Activated T-cell treated with anti-CD3 and anti-CD28 coated beads, Interleukin-2, amount 50 U/mL, for 1 hour (primary cell): ENCODE measurements around the gene CAMKK2.
A peak's percentile ranks its signal among the peaks of the same experiment; 100 is the strongest.
"Not testable (repeated sequence)": the region's sequence is repeated elsewhere in the genome, so short reads cannot be mapped to it uniquely, and the experiment has no call there.

Experiments
- DNase-seq: peaks from one replicate; pipeline ENCODE4 v3.0.0-alpha.2; 2020

Gene CAMKK2

DNA sequence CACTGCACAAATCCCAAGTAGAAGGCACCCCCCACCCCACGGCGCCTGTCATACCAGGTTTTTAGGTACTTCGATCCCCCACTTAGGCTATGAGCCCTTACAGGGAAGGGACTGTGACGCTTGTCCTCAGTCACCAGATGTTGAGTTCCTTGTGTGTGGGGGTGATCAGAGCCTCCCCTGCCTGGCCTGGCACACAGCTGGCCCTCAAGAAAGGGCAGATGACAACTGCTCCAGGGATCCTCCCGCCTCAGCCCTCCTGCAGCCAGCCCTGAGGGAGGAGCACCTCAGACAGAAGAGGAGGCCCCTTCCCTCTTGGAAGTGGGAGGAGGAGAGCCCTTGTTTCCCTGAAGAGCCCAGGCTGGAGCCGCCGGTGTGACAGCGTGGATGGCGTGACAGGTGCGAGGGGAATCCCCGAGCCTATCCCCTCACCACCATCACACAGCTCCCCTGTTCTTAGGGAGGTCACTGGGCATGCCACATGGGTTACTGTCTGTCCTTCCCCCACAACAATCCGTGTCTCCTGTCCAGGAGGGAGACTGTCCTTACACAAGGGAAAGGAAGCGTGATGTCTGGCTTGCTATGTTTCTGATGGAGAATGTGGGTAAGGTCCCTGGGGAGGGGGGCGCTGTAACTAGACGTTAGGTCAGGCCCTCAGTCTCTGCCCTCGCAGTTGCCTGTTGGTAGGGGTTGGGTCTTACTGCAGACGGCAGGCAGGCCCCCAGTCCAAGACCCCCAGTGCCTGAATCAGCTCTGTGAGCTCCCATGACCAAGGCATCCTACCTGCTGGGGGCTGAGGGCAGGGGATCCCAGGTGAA lies 55.1 kb downstream of the CAMKK2 start:
- DNase-seq: no peak

- DNase-seq: peak; percentile 97
These were observed 55.9 kb downstream of the CAMKK2 start for GRCh38 chr12:121240484-121241101.

DNA sequence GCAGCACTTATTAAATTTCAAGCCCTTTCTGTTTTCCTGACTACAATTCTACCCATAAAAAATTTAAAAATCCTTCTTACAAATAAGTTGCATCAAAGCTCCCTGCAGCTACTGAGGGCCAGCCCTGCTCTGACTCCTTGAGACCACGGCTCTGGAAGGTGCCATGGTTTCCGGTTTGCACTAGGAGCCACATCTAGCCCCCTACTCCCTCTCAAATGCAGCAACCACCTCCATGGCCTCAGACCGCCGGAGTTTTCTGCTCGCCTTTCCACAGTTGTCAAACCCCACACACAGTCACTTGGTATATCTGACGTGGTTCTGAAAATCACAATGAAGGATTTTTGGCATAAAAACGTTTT lies 56.5 kb downstream of the CAMKK2 start:
- no peak for DNase-seq

DNA sequence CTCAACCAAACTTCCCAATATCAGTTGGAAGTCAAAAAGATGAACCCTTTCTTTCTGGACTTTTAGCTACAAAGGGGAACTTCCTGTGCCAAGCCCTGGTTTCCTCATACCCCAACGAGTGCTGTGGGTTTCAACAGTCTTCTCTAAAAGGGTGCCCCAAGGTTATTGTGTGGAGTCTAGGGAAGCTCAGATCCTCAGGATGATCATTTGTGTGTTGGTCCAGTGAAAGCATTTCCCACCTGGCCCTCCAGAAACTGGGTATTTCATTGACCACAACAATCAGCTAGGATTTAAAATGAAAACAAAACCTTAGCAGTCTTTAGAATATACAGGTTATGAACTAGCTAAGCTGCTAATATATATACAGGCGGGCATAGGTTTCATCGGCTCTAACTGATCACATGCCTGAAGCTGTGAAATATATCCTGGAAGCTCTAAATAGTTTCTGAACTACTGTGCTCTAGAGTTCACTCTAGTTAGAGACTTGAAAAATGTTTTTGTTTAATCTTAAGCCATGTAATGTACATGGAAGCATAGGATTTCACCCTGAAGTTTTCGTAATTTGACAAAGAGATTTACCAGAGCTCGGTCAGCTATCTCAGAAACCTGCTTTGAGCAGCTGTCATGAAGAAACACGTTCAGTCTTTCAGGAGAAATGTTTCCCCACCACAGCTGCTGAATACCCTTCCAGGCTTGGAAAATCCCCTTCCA lies 57.0 kb downstream of the CAMKK2 start:
- DNase-seq: no peak

- no peak for DNase-seq
These were observed 57.7 kb downstream of the CAMKK2 start for GRCh38 chr12:121238604-121239350.

GRCh38 chr12:121238086-121238485 lies 58.4 kb downstream of the CAMKK2 start:
- DNase-seq: no peak

GRCh38 chr12:121237415-121237814 lies 59.1 kb downstream of the CAMKK2 start:
- no peak for DNase-seq

DNA sequence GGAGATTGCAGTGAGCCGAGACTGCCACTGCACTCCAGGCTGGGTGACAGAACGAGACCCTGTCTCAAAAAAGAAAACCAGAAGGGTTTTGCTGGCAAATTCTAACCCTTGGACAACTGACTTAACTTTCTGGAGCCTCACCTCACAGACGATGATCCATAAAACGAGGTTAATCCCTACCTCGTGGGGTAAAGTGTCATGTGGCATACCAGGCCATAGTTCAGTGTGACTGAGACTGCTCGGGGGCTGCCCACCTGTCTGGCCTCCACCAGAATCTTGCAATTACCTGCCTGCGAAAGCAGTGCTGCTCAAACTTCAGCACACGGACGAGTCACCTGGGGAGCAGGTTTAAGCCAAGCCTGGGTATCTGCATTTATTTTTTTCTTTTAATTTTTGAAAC lies 59.7 kb downstream of the CAMKK2 start:
- DNase-seq: no peak

DNA sequence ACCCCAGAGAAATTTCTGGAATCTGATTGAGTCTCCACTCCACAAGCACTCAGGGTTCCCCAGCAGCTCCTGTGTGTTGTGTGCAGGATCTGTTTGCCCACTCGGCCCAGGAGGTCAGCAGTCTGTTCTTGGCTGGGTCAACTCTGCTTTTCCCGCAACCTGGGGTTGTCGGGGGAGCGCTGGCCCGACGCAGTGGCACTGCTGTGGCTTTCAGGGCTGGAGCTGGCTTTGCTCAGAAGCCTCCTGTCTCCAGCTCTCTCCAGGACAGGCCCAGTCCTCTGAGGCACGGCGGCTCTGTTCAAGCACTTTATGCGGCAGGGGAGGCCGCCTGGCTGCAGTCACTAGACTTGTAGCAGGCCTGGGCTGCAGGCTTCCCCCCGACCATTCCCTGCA lies 62.9 kb downstream of the CAMKK2 start:
- DNase-seq: no peak

DNA sequence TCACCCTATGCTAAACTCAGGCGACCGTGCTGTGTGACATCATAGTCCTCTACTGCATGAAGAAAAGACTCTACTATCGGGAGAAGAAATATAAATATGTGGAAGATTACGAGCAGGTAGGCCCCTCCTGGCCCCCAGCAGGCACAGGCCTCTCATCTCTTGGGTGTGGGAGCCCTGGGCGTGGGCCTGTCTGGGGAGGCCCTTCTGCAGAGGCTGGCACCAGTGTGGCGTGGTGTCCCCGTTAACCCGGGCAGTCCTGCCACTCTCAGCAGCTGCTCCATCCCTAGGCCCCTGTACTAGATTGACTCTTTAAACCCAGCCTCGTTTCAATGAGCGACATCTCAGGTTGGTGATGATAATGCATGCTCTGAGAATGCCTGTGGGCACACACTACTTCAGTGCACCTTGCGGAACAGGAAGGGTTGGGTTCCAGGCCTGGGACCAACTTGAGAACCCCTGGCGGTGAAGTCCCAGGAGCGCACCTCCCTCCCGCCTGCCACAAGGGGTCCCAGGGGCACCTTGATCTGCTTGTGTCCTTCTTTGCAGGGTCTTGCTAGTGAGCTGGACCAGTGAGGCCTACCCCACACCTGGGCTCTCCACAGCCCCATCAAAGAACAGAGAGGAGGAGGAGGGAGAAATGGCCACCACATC lies 63.4 kb downstream of the CAMKK2 start:
- no peak for DNase-seq

DNA sequence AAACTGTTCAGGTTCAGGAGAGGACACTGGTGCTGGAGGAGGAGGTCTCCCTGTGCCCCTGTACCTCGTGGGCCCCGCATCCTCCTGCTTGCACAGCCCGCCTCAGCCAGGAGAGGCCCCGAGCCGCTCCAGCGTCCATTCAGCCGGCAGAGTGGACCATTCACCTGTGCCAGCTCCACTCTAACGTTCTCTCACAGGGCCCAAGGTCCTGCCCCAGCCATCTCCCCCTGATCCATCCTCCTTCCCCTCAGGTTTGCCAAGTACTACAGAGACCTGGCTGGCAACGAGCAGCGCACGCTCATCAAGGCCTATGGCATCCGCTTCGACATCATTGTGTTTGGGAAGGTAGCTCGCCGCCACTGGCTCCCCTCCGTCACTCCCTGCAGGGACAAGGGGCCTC lies 64.3 kb downstream of the CAMKK2 start:
- no peak for DNase-seq

- DNase-seq: no peak
These were observed 66.0 kb downstream of the CAMKK2 start for GRCh38 chr12:121230538-121230907.

DNA sequence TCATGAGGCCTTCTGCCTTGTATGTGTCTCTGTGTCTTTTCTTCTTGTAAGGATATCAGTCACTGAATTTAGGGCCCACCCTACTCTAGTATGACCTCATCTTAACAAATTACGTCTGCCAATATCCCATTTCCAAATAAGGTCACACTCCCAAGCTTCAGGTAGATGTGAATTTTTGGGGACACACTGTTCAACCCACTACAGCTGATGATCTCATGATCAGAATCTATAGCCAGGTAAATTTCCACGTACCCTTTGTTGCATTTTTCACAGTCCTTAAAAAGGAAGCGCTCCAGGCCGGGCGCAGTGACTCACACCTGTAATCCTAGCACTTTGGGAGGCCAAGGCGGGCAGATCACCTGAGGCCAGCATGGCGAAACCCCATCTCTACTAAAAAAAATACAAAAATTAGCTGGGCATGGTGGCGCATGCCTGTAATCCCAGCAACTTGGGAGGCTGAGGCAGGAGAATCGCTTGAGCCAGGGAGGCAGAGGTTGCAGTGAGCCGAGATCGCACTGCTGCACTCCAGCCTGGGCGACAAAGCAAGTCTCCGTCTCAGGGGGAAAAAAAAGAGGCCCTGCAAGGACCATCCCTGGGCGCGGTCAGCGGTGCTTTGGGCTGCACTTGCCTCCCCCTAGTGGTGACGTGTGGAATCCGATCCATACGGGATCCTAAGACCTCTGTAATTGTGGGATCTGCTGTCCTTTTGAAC lies 66.5 kb downstream of the CAMKK2 start:
- peak; percentile 61 for DNase-seq

DNA sequence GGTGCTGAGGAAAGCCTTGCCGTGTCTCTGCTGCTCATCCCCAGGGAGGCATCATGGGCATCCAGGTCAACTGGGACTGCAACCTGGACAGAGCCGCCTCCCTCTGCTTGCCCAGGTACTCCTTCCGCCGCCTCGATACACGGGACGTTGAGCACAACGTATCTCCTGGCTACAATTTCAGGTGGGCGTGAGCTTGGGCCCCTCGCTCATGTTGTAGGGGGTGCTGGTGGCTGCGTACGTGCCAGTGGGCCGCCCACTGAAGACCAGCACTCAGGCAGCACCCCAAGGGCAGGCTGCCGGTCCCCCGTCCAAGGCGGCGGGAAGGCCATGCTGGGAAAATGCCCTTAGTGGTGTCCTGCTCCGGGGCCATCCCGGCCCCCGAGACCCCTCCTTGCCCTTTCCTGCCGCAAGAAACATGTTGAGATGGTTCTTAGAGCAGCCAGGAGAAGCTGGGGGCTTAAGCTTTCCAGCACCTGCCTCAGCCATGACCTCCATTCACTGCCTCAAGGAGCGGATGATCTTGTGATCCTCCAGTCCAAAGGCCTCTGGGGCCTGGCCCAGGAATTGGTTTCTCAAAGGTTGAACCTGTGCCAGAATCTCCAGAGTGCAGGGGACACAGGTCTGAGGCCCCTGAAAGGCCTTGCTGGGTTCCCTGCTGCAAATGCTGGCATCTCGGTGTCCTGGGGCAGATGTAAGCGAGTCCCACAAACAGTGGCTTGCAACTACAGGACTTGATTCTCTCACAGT lies 67.4 kb downstream of the CAMKK2 start:
- DNase-seq: no peak

DNA sequence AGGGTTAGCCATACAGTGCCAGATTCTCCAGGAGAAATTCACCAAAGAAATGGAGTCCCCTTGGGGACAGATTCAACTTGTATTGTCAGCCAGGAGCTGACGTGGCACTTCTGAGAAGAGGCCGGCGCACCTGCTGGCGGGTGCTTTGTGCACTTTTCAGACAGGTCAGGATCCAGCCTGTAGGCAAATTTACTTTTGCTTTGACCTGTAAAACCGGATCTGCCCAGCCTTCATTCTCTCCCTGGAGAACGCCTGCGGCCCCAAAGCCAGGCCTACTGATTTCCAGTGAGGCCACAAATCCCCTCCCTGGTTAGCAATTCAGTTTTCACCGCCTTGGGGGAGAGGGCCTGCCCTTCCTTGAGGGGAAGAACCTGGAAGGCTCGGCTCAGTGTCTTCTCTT lies 69.2 kb downstream of the CAMKK2 start:
- no peak for DNase-seq

DNA sequence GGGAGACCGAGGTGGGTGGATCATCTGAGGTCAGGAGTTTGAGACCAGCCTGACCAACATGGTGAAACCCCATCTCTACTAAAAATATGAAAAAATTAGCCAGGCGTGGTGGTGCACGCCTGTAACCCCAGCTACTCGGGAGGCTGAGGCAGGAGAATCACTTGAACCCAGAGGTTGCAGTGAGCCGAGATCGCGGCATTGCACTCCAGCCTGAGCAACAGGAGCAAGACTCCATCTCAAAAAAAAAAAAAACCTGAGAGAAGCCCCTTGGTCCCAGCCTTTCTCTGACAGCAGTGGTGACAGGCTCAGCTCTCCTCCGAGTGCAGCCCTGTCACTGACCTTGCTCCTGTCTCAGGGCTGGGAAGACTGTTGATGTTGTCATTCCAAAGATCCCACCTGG lies 69.6 kb downstream of the CAMKK2 start:
- not testable (repeated sequence) for DNase-seq

DNA sequence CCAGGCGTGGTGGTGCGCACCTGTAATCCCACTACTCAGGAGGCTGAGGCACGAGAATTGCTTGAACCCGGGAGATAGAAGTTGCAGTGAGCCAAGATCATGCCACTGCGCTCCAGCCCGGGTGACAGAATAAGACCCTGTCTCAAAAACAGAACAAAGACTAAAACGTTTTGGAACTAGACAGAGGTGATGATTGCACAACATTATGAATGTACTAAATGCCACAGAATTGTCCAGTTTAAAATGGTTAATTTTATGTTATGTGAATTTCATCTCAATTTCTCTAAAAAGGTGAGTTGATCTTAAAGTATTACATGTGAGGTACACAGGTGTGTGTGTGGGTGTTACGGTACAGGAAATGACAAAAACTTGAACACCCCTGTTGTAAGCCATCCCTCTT lies 70.1 kb downstream of the CAMKK2 start:
- DNase-seq: no peak

DNA sequence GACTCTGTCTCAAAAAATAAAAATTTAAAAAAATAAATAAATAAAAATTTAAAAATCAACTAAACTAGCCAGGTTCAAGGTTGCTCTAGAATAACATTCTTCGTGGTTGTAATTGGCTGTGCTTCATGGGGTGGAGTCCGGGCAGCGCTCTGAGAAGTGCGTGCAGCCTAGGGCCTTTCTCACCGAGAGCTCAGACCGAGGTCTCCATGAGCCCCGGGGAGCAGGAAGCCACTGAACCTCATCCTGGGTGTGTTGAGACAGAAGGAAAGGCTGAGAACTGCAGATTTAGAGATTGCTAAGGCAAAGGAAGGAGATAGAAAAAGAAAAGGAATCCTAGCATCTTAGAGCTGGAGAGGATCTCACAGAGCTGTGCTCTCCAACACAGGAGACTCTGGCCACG lies 71.9 kb downstream of the CAMKK2 start:
- peak; percentile 44 for DNase-seq

DNA sequence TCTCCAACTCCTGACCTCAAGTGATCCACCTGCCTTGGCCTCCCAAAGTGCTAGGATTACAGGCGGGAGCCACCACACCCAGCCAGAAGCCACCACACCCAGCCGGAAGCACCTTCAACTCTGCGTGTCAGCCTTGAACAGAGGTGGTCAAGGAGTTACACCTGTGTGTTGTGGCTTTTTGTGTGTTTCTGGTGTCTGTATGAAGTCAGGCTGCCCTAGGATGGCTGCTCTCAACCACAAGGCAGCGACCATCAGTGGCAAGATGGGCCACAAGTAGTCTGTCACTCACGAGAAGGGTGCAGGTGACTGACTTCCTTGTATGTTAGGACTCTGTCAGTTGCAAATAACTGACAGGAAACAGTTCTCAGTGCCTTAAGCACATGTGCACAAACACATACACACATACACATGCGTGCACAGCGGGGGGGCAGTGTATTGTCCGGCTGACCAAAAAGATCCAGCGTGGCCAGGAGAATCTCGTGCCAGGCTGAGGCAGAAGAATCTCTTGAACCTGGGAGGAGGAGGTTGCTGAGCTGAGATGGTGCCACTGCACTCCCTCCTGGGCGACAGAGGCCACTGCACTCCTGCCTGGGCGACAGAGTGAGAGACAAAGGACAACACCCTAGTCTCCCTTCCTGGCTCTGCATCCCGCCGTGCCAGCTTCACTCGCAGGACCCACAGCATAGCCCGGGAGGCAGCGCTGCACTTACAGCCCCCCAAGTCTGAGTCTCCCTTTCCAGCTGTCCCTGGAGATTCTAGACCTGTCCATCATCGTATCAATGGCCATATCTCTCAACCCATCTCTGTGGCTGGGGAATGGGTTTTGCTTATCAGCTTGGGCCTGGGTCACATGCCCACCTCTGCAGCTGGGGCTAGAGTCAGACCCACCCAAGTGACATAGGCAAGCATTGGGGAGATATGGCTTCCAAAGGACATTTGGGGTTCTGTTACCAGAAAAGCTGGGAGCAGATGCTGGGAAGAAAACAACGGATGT lies 72.9 kb downstream of the CAMKK2 start:
- DNase-seq: peak; percentile 51

DNA sequence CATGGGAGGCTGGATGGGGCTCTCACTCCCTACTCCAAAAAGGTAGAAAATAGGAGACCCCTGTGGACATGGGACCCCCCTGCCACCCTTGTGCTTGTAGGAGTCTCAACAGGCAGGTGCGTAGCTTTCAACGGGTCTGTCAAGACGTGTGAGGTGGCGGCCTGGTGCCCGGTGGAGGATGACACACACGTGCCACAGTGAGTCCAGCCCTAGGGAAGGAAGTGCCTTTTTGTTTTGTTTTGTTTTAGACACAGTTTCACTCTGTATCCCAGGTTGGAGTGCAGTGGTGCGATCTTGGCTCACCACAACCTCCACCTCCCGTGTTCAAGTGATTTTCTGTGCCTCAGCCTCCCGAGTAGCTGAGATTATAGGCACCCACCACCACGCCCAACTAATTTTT lies 73.7 kb downstream of the CAMKK2 start:
- DNase-seq: no peak
